Ovary (tissue), 9 donors: ENCODE results near the gene CBX1. TPM values are rescaled to one million over a fixed set of nuclear protein-coding genes. Genes with fewer than 3 reads are reported as not detected.

Source experiments
- DNase-seq, 5 donors: peaks; one replicate each; pipeline ENCODE4 v3.0.0-alpha.2; 2019 to 2020
- H3K27ac ChIP-seq, 2 donors: fragments of 200-600 bp; one replicate each; pipeline versions ENCODE4 v1.5.1 to v1.8.0; 2019 to 2022
- H3K27me3 ChIP-seq: fragments of 200-600 bp; one replicate; pipeline ENCODE4 v1.8.0; 2022
- H3K36me3 ChIP-seq: fragments of 200-600 bp; sonication (generic); one replicate; pipeline ENCODE4 v1.5.1; 2019
- H3K4me1 ChIP-seq: one replicate; pipeline ENCODE4 v1.8.1; 2013; ENCODE audit warnings: mild to moderate bottlenecking, moderate library complexity; ENCODE audit not compliant: insufficient read depth
- H3K4me3 ChIP-seq: fragments of 200-600 bp; sonication (generic); one replicate; pipeline ENCODE4 v1.5.1; 2017
- H3K9me3 ChIP-seq, 2 donors: fragments of 200-600 bp in 1 of 2; sonication (generic) in 1 of 2; one replicate each; pipeline versions ENCODE4 v1.5.1 to v1.8.1; 2013 to 2019; ENCODE audit warnings: mild to moderate bottlenecking in 1 of 2, moderate library complexity in 1 of 2
- CTCF ChIP-seq, 3 donors: fragments of 450-650 bp in 2 of 3; fragments of 200-600 bp in 1 of 3; IDR thresholded peaks; one replicate each; pipeline versions ENCODE4 v1.5.1 to v1.8.0; 2016 to 2022; ENCODE audit warnings: antibody characterized with exemption in 3 of 3, mild to moderate bottlenecking in 1 of 3
- EP300 ChIP-seq: sonication (generic); formaldehyde crosslinking; IDR thresholded peaks from one replicate; pipeline ENCODE4 v1.6.1; 2017; ENCODE audit warnings: antibody characterized with exemption
- POLR2A ChIP-seq: fragments of 450-650 bp; IDR thresholded peaks from one replicate; pipeline ENCODE4 v1.6.1; 2017; ENCODE audit warnings: antibody characterized with exemption, mild to moderate bottlenecking, moderate library complexity
- WGBS, 3 donors: extraction: QIAGEN DNeasy Blood & Tissue Kit in 1 of 3; methylation state at CpG; one replicate each; pipeline versions ENCODE4 v1.1.5 to v1.1.7; 2013 to 2017; 5-methylcytosine and 5-hydroxymethylcytosine counted together
- intact Hi-C, 4 donors: fragments of 100-400 bp; cut with DNase I; formaldehyde crosslinking; loops; one replicate each; pipeline versions ENCODE4 v1.11.0 to v1.15.1; 2022 to 2023
- polyA plus RNA-seq, 2 donors: library from polyadenylated mRNA; stranded (reverse); fragments of 200-250 nt in 1 of 2; fragments of 350-450 nt in 1 of 2; fragmentation: Illumina TruSeq in 1 of 2; extraction: RNeasy Lipid Tissue Mini Kit (QIAGEN cat#74804) in 1 of 2; gene quantifications; one replicate each; pipeline ENCODE4 v1.2.3, GENCODE V29; 2013 to 2014
- total RNA-seq, 7 donors: library from RNA; depleted of rRNA in 2 of 7; stranded (reverse); fragments of >200 nt in 2 of 7; fragmentation: NEBNext Ultra II Directional in 3 of 7; extraction: Animal tissue kit (Norgen Biotek cat#: 25700) in 3 of 7; gene quantifications; one replicate each; pipeline versions ENCODE4 v1.1.0 to v1.2.4, GENCODE V29; 2016 to 2023
- donor health status: DM: no; HTN: no; CAD: no; lungs with moderate emphysema.
- donor health status: DM: no; HTN: no; CAD: no.
- donor health status: Bipolar disorder and iron deficiency.
- donor health status: DM: yes; HTN: yes; CAD: no.
- donor health status: DM: no; HTN: no; CAD: no.
- donor health status: DM: yes; HTN: yes; CAD: no.

CBX1 gene
- total and polyA plus RNA-seq, 9 donors = 35.4 to 106 (median 70.0) TPM

- H3K9me3 ChIP-seq = no peaks in the 10 kb centered on the region
- intact Hi-C loops = loop anchor here in 1 of 4 donors (10.0 kb wide), 1 partner anchor 48 kb away; no protein-coding TSS in a partner anchor
- 79 to 80% (median 80%) methylated on average over 6 of the region's 6 CpGs for WGBS, 3 donors
- TF ChIP-seq CTCF (IDR thresholded peaks at IDR 0.05) = no peak
- no peak for TF ChIP-seq EP300
- DNase-seq = no peak
- H3K4me3 ChIP-seq = no peak overlapping the region
- no peaks in the 10 kb centered on the region for H3K4me1 ChIP-seq
- no peak overlapping the region for H3K27ac ChIP-seq
- H3K27me3 ChIP-seq = no peaks in the 10 kb centered on the region
- H3K36me3 ChIP-seq = no peaks in the 10 kb centered on the region
These were observed 21.8 kb upstream of the CBX1 start for GRCh38 chr17:48123111-48123510.

- intact Hi-C loops = loop anchor here in 1 of 4 donors (10.0 kb wide), 1 partner anchor 48 kb away; no protein-coding TSS in a partner anchor
- 69 to 77% (median 73%) methylated on average over 3 of the region's 3 CpGs for WGBS, 3 donors
- TF ChIP-seq EP300 (no peak), POLR2A (no peak), CTCF (IDR thresholded peaks at IDR 0.05) (no peak)
- DNase-seq = no peak
- H3K9me3 ChIP-seq = no peaks in the 10 kb centered on the region
- no peak overlapping the region for H3K27ac ChIP-seq
- H3K27me3 ChIP-seq = no peaks in the 10 kb centered on the region
- no peaks in the 10 kb centered on the region for H3K36me3 ChIP-seq
- no peak overlapping the region for H3K4me3 ChIP-seq
- no peaks in the 10 kb centered on the region for H3K4me1 ChIP-seq
These were observed 21.4 kb upstream of the CBX1 start for GRCh38 chr17:48122665-48123045.

GRCh38 chr17:48121923-48122664 lies 20.8 kb upstream of the CBX1 start:
- 74 to 84% (median 74%) methylated on average over 9 of the region's 9 CpGs for WGBS, 3 donors
- no peaks in the 10 kb centered on the region for H3K4me1 ChIP-seq
- no peaks in the 10 kb centered on the region for H3K27me3 ChIP-seq
- TF ChIP-seq EP300 (no peak), CTCF (IDR thresholded peaks at IDR 0.05) (no peak), POLR2A (no peak)
- no peak overlapping the region for H3K27ac ChIP-seq
- H3K9me3 ChIP-seq = no peaks in the 10 kb centered on the region
- no peak overlapping the region for H3K4me3 ChIP-seq
- no peaks in the 10 kb centered on the region for H3K36me3 ChIP-seq
- DNase-seq = no peak
- intact Hi-C loops = loop anchor here in 1 of 4 donors (10.0 kb wide), 1 partner anchor 47 kb away; no protein-coding TSS in a partner anchor

GRCh38 chr17:48113201-48113676 lies 12.0 kb upstream of the CBX1 start:
- H3K27ac ChIP-seq = no peak overlapping the region
- DNase-seq = no peak

More at GRCh38 chr17:48113201-48113676, 12.0 kb upstream of the CBX1 start:
- no peak overlapping the region for H3K4me3 ChIP-seq
- H3K36me3 ChIP-seq = no peaks in the 10 kb centered on the region
- H3K9me3 ChIP-seq = no peaks in the 10 kb centered on the region
- H3K4me1 ChIP-seq = no peaks in the 10 kb centered on the region
- intact Hi-C loops = no loop called here
- WGBS, 3 donors = 91 to 96% (median 94%) methylated on average over 5 of the region's 5 CpGs
- no peaks in the 10 kb centered on the region for H3K27me3 ChIP-seq
- TF ChIP-seq POLR2A = no peak
- TF ChIP-seq EP300 = no peak
- no peak for TF ChIP-seq CTCF (IDR thresholded peaks at IDR 0.05)
